Amniotic epithelial cell (primary cell): Measurements from ENCODE around the gene THAP3.

Experiments used
- DNase-seq: peaks from one replicate; pipeline ENCODE4 v3.0.0-alpha.2; 2010; ENCODE audit warnings: low read depth

Gene THAP3

DNA sequence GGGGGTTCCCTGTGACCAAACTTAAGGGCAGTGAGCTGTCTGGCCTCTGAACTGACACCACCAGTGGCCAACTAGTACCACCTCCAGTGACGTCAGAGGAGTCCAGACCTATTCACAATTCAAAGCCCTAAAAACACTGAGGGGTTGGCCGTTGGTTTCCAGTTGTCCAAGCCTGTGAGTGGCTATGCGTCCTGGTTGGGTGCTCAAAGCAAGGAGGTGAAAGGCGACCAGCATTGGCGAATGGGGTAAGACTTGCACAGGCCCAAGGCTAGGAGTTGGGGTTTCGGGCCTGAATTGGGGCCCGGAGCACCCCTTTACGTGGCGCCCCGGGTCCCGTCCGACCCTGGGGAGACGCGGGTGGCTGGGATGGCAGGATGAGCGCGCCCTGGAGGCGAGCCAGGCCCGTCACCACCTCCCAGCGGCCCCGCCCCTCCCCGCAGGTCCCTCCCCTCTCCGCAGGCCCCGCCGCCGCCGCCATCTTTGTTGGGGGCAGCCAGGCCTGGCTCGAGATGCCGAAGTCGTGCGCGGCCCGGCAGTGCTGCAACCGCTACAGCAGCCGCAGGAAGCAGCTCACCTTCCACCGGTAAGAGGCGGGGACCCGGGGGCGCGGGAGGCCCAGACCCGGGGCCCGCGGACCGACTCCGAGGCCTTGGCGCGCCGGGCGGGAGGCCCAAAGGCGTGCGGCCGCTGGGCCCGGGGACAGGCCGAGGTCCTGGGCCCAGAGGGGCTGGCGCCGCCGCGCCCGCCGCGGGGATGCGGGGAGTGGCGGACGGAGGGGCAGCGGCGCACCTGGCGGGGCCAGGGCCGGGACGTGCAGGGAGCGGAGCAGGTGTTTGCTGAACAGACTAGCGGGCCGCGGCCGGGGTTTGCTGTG is at the start of gene THAP3:
Gene THAP3, plus strand, starts transcription at position 159 of the 874 bp plus-strand sequence. Its CDS starts 351 bp downstream, at position 510.
- peak; percentile 89 for DNase-seq

GRCh38 chr1:6577831-6578525 is 46.7 kb upstream of the THAP3 start:
- DNase-seq: no peak

- no peak for DNase-seq
Observed at GRCh38 chr1:6578624-6579373, 45.9 kb upstream of the THAP3 start.

DNA sequence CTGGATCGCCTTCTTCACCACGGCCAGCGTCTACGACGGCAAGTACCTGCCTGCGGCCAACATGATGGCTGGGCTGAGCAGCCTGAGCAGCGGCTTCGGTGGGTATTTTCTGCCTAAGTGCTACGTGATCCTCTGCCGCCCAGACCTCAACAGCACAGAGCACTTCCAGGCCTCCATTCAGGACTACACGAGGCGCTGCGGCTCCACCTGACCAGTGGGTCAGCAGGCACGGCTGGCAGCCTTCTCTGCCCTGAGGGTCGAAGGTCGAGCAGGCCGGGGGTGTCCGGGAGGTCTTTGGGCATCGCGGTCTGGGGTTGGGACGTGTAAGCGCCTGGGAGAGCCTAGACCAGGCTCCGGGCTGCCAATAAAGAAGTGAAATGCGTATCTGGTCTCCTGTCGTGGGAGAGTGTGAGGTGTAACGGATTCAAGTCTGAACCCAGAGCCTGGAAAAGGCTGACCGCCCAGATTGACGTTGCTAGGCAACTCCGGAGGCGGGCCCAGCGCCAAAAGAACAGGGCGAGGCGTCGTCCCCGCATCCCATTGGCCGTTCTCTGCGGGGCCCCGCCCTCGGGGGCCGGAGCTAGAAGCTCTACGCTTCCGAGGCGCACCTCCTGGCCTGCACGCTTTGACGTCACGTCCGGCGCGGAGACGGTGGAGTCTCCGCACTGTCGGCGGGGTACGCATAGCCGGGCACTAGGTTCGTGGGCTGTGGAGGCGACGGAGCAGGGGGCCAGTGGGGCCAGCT is 45.1 kb upstream of the THAP3 start, which contains the start of gene ZBTB48:
Gene ZBTB48, plus strand, starts transcription at position 621 of the 745 bp plus-strand sequence. CDS start 616 bp downstream, outside the sequence.
- DNase-seq: peak; percentile 92

GRCh38 chr1:6580119-6580592 is 44.5 kb upstream of the THAP3 start:
- no peak for DNase-seq

GRCh38 chr1:6580593-6581409 is 43.9 kb upstream of the THAP3 start:
- DNase-seq: no peak

DNA sequence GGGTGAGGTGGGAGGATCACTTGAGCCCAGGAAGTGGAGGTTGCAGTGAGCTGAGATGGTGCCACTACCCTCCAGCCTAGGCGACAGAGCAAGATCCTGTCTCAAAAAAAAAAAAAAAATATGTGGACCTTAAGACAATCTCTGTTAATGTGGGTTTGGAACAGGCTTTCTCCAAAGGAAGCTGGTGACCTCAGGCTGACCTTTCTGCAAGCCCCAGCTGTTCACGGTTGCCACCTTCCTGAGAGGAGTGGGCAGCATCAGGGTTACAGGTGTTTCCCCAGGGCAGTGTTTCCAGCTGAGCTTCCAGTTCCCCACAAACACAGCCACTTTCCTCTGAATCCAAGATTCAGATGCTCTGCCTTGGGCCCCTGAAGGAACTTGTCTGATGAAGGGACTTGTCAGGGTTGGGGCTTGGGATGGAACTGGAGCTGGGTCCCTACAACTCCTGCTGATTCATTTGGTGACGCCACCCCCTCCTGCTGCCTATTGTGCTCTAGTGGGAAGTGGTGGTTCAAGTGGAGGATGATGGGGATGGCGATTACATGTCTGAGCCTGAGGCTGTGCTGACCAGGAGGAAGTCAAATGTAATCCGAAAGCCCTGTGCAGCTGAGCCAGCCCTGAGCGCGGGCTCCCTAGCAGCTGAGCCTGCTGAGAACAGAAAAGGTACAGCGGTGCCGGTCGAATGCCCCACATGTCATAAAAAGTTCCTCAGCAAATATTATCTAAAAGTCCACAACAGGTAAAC is 42.9 kb upstream of the THAP3 start:
- DNase-seq: no peak

- DNase-seq: no peak
Observed at GRCh38 chr1:6582370-6582769, 42.3 kb upstream of the THAP3 start.

DNA sequence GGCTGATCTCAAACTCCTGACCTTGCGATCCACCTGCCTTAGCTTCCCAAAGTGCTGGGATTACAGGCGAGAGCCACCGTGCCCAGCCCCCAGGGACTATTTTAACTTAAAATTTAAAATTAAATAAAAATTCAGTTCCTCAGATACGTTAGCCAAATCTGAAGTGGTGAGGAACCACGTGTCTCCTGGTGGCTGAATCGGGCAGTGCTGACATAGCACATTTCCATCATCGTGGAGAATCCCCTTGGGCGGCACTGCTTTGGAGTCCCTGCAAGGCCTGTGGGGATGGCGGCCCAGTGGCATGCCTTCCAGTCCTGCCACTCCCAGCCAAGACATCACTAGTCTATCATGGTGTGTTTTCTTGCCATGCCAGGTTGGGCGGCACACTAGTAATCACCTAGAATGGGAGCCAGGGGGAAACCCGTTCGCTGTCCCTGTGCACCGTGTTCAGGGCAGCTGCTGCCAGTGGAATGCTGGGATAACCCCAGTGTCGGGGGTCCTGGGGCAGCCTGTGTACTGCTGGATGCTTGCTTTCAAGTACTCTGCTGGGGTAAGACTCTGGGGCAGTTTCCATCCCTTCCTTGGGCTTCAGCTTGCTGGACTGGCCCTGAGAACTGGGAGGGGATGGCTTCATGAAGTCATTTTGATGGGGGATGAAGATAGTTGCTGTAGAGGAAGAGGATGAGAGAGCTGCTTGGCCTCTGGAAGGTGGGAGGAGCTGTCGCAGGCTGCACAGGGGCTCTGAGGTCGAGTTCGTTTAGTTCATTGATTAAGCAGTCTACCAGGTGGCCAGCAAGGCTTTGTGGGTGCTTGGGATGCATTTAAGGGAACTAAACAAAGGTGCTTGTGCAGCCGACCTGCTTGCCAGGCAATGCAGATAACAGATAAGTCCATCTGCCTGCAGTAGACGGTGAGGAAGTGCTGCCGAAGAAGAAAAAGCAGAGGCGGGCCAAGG is 40.3 kb upstream of the THAP3 start:
- no peak for DNase-seq

GRCh38 chr1:6585081-6585722 is 39.5 kb upstream of the THAP3 start:
- no peak for DNase-seq

DNA sequence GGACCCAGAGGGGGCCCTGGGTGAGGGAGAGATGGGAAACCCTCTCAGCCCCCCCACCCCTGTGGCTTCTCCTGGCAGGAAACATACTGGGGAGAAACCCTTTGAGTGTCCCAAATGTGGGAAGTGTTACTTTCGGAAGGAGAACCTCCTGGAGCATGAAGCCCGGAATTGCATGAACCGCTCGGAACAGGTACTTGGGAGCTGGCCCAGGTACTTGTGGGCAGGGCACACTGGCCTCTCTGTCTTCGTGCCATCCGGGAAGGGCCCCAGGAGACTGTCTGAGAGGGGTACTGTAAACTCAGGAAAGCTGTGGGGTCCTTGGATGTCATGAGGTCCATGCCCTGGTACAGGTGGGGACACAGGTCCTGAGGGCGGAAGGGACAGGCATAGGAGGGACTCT is 38.8 kb upstream of the THAP3 start:
- DNase-seq: no peak

DNA sequence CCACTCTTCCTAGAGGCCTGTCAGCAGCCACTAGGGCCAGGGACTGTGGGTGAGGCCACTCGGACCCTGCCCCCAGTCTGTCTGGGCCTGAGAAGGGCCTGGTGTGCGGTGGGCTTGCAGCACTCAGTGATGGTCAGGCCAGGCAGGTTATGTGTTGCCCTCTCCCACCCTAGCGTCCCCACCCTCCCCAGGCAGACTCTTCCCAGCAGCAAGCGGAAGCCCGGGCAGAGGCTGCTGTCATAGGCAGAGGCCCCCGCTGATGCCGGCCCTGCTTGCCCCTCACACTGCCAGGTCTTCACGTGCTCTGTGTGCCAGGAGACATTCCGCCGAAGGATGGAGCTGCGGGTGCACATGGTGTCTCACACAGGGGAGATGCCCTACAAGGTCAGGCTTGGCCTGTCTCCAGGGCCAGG is 38.3 kb upstream of the THAP3 start:
- DNase-seq: no peak

DNA sequence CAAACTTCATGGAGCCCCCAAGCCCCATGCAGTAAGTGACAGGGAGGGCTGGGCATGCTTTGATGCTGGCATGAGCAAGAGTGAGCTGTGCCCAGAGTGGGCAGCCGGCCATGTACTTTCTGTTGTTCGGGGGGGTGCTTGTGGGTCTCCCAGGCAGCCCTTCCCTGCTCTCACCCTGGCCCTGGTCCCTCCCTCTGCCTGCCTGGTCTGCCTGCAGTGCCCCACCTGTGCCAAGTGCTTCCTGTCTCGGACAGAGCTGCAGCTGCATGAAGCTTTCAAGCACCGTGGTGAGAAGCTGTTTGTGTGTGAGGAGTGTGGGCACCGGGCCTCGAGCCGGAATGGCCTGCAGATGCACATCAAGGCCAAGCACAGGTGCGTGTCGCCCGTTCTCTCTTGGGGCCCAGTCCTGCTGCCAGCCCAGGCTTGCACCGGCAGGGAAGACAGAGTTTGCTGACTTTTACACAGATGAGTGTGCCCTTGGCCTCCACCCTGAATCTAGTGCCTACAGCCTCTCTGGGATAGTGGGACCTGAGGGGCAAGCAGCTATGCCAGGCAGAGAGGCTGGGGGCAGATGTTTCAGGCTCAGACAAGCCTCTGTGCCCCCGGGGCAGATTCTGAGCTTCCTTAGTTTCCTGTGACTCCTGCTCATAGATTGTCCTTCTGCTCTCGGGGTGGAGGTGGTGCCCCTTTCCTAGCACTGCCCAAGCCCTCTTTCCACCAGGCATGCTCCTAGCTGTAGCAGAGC is 37.2 kb upstream of the THAP3 start:
- DNase-seq: no peak

DNA sequence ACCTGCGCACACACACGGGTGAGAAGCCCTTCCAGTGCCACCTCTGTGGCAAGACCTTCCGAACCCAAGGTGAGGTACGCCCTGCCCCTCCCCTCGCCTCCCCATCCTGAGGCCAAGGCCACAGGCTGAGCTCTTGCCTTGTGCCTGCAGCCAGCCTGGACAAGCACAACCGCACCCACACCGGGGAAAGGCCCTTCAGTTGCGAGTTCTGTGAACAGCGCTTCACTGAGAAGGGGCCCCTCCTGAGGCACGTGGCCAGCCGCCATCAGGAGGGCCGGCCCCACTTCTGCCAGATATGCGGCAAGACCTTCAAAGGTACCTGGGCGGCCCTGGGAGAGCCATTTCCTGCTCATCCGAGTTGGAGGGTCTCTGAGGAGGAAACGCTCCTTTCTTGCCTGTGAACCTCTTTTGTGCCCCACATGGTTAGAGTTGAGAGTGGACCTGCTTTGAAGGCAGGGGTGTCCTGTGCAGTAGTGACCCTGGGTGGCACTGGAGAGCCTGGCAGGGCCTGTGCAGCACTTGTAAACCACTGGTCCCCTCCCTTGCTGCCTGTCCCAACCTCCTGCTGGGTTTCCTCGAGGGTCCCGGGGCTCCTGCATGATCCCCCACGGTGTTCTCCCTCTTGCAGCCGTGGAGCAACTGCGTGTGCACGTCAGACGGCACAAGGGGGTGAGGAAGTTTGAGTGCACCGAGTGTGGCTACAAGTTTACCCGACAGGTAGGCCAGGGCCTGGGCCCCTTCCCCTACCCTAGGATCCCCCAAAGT is 36.4 kb upstream of the THAP3 start:
- DNase-seq: no peak

DNA sequence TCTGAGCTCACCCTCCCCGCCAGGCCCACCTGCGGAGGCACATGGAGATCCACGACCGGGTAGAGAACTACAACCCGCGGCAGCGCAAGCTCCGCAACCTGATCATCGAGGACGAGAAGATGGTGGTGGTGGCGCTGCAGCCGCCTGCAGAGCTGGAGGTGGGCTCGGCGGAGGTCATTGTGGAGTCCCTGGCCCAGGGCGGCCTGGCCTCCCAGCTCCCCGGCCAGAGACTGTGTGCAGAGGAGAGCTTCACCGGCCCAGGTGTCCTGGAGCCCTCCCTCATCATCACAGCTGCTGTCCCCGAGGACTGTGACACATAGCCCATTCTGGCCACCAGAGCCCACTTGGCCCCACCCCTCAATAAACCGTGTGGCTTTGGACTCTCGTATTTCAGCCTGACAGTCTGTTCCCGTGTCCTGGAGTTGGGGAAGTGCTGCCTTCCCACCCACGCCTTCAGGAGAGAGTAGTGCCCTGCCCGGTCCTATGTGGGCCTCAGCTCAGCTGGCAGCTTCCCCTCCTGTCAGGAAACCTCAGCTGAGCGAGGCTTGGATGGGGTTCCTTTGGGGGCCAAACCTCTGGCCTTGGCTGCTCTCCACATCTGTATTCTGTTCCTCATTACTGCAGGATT is 35.7 kb upstream of the THAP3 start:
- DNase-seq: no peak

GRCh38 chr1:6590046-6590445 is 34.6 kb upstream of the THAP3 start:
- DNase-seq: no peak
